Cerebellar cortex (tissue), 1 donor: ENCODE measurements around the gene CTU2.

ENCODE experiments used
- DNase-seq: peaks from one replicate; pipeline ENCODE4 v3.0.0-alpha.2; 2015; ENCODE audit warnings: low spot score

Gene CTU2

GRCh38 chr16:88730632-88731607, 24.6 kb downstream of the CTU2 start:
- DNase-seq: no peak

DNA sequence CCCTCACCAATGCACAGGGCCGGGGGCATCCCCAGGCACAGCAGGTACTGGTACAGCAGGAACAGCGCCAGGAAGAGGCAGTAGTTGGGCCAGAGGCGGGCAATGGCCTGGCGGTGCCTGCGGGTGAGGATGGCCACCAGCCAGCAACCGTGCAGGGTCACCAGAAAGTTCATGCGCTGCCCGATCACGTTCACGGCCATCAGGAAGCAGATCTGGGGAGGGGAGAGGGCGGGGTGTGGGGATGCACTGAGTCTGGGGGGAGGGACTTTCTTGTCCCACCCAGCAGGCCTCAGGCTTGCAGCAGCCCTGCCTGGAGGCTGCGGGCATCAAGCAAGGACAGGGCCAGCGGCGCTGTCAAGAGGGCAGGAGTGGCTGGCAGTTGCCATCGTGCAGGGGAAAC, 25.4 kb downstream of the CTU2 start:
- DNase-seq: no peak

DNA sequence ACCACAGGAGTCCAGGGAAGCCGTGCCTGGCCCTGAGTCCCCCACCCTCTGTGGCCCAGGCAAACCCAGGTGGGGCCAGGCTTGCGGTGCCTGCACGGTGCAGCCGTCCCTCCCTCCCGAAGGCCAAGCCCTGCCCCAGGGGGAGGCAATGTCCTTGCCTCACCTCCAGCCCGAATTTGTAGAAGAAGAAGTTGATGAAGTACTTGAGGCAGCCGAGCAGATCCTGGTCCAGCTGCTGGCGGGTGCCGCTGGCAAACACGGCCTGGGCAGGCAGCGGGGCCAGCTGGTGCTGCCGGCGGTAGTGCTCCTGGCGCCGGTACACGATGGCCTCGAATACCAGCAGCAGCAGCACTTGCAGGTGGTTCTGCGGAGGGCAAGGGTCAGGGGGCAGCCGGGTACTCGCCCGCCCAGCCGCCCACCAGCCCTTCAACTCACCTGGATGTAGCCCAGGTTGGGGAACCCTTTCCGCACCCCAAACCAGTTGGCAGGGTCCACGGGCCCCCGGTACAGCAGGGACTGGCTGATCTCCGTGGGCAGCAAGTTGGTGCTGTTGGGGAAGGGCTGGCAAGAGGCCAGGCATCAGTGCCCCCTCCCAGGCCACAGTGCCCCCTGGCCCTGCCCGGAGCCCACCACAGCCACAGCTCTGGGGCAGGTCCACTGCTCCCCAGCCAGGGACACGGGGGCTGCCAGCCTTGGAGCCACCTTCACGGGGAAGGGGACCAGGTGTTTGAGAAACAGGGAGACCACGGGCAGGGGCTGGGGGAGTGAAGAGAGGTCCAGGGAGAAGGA, 26.1 kb downstream of the CTU2 start:
- DNase-seq: no peak

GRCh38 chr16:88732961-88733294, 26.6 kb downstream of the CTU2 start:
- no peak for DNase-seq

GRCh38 chr16:88733630-88734360, 27.5 kb downstream of the CTU2 start:
- DNase-seq: no peak

- no peak for DNase-seq
These were observed 28.0 kb downstream of the CTU2 start for GRCh38 chr16:88734361-88734728.

- DNase-seq: no peak
These were observed 28.8 kb downstream of the CTU2 start for GRCh38 chr16:88735121-88735520.

- DNase-seq: no peak
These were observed 29.3 kb downstream of the CTU2 start for GRCh38 chr16:88735616-88736015.

- no peak for DNase-seq
These were observed 29.8 kb downstream of the CTU2 start for GRCh38 chr16:88736088-88736487.

GRCh38 chr16:88736496-88736895, 30.2 kb downstream of the CTU2 start:
- no peak for DNase-seq

GRCh38 chr16:88737298-88738150, 31.2 kb downstream of the CTU2 start:
- DNase-seq: peak; percentile 63

DNA sequence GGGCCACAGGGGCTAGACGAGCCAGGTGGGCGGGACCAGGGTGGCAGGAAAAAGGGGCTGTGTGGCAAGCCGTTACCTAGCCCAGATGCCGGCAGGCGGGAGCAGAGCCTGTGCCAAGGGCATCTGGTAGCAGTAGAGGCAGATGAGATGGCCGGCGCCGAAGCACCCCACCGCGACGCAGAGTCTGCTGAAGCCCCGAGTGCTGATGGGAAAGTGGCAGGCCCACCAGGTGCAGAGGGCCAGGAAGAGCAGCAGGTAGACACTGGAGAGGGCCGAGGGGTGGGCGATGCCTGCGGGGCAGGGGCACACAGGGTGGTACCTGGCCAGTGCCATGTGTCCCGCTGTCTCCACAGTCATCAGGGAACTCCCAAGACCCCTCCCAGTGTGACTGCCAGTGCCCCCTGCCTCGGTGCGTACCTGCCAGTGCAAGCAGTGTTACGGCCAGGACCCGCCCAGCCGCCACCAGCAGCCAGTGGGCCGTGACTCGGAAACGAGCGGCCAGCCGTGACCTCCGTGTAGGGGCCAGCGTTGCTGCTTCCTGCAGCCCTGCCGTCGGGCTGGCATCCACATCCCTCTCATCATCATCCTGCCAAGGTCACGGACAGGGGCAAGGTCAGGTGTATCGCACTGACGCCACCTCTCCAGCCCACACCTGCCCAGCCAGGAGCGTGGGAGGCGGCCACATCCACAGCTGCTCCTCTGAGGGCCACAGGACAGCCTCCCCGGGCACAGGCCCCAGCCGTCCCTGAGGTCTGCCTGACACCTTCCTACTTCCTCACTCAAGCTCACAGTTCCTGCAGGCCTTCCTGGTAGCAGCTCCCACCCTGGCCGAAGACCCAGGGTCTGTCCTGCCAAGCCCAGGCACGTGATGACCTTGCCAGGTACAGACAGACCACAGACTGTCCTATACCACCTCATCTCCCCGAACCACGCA, 32.1 kb downstream of the CTU2 start:
- no peak for DNase-seq

DNA sequence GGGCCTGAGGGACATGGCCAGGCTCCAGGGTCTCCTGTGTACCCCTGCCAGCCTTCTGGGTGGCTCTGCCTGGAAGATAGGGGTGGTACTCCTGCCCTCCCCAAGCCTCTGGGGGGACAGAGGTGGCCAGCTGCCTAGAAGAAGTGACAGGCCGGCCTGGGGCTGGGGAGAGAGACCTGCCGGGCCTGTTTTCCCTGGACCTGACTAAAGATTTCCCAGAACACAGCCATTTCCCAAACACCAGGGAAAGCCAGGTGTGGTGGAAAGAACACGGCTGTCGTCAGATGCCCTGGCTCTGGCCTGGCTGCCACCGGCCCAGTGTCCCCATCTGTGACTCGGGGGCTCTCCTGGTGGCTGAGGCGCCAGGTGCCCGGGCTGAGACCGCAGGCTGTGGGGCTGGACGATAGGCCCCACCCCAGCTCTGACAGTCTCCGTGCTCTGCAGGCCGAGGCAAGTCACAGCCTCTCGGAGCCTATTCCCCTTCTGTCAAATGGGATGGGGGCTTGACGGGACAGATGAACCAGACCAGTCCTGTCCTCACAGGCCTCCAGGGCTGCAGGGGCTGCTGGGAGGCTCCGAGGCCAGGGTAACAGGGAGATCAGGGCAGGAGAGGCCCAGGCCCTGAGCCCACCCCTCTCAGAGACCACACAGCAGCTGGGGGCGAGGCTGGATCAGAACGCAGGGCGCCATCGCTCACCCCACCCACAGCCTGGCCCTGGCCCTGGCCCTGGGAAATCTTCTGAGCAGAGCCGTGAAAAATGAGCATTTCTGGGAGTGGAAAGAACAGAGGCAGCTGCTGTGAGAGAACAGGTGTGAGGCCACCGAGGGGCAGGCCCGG, 33.1 kb downstream of the CTU2 start:
- no peak for DNase-seq

DNA sequence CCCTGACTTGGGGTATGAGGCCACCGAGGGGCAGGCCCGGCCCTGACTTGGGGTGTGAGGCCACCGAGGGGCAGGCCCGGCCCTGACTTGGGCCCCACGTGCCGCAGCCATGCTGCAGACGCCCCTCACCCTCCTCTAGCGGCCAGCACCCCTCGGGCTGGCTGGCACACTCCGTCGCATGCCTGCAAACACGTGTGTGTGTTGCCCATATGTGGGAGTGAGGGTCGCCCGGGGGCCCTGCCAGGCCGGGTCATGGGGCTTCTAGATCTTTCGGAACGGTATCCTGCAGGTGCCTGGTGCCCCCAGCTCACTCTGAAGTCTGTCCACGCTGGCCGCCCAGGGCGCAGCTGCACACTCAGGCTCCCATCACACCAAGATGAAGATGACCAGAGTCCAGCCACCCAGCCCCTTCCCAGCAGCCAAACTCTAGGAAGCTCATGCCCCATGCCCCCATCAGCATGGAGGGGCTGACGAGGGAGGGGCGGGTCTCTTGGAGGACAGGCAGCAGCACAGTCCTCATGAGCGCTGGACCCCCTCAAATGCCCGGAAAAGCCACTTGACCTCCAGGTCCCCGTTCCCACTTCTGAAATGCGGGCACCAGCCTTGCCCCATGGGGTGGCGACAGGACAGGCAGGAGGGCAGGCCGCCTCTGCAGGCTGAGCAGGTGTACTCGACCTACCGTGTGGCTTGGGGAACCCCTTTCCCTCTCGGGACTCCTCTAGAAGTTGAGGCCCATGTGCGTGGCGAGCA, 33.8 kb downstream of the CTU2 start:
- DNase-seq: no peak

DNA sequence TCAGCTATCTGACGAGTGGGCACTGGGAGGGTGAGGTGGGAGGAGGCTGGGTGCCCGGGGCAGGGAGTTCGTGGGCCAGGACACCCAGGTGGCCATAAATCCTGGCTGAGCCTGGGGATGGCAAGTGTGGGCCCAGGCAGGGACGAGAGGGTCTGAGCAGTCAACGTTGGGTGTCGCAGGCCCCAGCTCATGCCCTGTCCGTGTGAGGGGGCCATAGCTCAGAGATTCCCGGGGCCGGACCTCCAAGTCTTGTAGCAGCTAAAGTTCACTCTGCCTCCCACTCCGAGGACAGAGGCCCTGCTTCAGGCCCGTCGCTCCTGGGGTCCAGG, 34.4 kb downstream of the CTU2 start:
- DNase-seq: no peak

DNA sequence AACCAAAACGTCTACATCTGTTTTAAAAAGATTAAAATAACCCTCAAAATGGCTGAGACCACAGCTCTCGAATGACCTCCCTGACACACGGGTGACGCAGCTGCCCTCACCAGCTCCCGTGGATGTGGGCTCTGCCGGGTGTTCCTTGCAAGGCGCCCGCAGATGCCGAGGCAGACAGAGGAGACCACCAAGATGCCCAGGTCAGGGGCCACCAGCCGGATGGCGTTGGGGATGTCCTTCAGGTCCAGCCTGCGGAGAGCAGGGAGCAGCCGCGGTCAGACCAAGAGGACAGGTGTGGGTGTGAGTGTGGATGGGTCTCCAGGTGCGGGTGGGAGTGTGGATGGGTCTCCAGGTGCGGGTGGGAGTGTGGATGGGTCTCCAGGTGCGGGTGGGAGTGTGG, 35.1 kb downstream of the CTU2 start:
- no peak for DNase-seq

- DNase-seq: no peak
These were observed 36.7 kb downstream of the CTU2 start for GRCh38 chr16:88742896-88743605.
